HG02623 (cell line): ENCODE data around the gene GLI3.

Experiments used
- ATAC-seq: cut with Tn5 transposase; IDR thresholded peaks from one replicate; pipeline ENCODE4 v1.9.1; 2021; ENCODE audit warnings: moderate library complexity; ENCODE audit not compliant: unreplicated experiment

GLI3 gene

DNA sequence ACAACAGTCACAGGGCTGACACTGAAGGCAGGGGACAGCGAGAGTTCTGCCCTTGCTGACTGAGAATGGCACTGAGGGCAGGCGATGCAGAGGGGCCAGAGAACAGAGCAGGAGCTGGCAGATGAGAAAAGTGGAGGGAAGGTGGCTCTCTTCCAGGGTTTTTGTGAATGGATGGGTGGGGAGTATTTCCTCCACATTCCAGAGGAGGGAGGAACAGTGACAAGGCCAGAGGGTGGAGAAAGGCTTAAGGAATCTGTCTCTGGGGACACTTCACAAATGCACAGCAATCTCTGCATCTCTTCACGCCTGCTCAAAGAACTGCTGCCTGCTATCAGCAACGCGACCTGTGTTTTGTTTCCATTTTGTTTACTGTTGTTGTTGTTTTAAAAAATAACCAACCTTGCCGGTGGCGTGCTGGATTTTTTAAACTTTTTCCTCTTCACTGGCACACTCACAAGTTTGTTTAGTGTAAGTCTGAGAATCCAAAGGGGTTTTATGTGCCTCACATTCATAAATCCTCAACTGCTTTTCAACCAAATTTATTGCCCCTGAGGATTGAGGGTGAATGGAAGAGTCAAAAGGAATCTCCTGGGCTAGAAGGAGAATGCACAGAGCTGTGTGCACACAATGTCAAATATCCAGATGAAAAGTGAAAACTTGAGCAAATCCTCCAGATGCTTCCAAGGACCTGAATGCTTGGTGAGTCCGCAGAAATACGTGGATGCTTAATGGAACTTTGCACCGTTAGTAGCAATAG lies 129.3 kb downstream of the GLI3 start:
- no peak for ATAC-seq

DNA sequence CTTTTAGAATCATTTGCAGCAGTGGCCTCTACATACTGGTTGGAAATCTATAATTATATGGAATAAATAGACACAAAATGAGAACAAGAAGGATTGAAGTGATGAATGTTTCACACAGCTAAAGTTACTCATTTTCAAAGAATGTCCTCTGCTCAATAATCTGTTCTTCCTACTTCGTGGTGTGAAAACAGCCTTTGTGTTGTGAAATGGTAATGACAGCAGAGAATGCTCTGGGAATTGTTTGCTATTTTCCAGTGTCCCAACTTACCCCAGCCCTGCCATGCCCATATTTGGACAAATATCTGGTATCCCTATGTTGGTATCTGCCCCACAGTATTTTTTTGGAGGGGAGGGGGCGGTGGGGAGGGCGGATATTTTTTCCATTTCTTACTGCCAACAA lies 130.4 kb downstream of the GLI3 start:
- no peak for ATAC-seq

DNA sequence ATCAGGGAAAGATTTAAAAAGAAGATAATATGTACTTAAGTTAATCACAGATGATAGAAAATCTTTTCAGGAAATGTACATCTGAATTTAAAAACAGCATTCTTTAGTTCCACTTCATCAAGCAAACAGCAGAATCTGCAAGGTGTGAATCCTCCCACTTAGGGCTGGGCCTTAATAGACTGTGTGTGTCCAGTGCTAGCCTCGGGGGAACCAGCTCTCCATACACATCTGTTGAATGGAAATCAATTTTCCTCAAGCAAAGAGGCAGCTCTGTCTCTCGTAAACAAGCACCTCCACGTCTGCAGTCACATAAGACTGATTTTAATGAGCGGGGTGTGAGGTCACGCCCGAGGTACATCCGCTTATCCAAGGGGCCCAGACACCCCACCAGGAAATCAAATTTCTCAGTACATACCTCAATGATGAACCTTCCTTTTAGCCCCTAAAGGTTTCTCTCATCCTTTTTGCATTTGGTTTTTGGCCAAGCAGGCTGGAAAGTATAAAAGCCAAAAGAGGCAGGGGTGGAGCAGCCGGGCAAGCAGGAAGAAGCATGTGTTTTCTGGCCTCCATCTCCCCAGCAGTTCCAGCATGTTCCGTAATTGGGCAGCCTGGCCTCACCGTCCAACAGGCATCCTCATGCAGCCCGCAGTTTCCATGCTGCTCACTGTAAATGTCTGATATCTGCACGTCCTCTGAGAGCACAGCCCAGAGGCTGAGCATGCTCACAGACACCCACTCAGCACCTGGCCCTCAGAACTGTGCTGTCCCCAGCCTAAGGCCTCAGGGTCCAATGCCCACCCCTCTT lies 131.3 kb downstream of the GLI3 start:
- no peak for ATAC-seq

DNA sequence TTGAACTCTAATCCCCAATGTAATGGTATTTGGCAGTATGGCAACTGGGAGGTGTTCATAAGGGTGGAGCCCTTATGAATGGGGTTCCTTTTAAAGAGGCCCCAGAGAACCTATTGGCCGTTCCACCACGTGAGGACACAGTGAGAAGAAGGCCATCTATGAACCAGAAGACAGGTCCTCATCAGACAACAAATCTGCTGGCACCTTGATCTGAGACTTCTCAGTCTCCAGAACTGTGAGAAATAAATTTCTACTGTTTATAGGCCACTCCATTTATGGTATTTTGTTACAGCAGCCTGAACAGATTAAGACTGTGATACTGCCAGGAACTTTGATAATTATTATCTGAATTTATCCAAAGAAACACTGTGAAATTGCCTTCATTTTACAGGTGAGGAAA lies 132.3 kb downstream of the GLI3 start:
- ATAC-seq: no peak

DNA sequence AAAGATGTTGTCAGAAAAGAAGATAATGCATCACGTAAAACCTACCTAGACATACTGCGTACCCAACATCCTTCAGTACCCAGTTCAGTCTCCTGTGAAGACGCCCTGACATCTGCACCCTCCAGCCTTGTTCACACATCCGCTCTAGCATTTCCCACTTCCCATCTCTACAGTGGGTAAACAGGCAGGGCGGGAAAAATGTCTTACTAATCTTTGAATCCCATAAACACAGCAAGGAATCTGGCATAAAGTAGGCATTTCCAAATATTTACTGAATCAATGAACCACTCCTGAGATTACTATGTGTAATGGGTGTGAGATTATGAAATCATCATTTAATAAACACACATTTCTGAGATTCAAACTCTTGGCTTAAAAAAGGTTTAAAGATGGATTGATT lies 132.8 kb downstream of the GLI3 start:
- no peak for ATAC-seq

DNA sequence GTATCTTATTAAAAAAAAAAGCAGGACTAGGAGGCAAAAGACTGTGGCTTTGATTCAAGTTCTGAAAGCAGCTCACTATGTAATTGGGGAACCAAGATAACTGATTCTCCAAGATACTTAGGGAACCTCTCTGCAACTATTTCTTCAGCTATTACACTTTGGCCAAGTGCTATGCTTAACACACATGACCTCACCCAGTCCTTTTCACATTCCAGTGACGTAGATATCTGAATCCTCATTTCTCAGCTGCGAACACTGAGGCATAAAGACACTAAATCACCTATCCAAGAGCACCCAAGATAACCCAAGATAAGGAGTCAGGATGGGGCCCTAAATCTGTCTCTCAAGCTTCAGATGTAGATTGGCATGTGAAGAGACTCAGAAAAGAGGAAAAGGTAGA lies 133.6 kb downstream of the GLI3 start:
- ATAC-seq: no peak

DNA sequence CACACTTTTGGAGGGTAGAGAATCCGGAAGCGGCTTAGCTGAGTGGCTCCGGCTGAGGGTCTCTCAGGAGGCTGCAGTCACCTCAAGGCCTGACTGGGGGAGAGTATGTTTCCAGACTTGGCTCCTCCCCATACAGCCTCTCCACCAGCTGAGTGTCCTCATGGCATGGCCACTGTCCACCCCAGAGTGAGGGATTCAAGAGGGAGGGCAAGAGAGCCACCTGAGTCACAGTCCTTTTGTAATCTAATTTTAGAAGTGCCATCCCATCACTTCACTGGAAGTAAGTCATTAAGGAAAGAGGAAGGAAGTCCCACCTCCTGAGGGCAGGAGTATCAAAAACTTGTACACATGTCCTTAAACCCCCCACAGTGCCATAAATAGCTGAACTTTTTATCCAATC lies 134.0 kb downstream of the GLI3 start:
- ATAC-seq: no peak

DNA sequence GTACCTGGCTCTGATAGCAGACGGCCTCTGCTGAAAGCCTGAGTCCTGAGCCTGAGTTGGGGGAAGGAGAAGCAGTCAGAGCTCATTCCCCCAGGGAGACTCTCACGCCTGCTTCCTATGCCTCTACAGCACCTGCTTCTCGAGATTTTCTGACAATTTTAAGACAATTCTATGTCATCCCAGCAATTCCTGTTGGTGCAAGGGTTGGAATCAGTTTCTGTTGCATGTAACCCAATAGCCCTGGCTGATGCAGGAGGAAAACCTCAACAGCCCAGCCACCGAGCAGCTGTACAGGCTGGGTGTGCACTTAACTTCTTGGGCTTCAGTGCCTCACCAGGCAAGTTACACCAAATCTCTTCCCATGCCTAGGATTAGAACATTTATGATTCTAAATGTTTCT lies 134.7 kb downstream of the GLI3 start:
- ATAC-seq: no peak

DNA sequence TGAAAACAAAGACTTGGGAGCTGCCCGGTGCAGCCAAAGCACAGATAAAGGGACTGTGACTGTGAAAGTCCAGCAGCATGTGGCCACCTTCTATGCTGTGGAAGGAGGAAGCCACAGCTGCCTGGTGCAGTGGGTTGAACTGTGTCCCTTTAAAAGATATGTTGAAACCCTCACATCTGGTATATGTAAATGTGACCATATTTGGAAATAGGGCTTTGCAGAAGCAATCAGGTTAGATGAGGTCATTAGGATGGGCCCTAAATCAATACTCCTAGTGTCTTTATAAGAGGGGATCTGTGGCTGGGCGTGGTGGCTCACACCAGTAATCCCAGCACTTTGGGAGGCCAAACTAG lies 136.9 kb downstream of the GLI3 start:
- no peak for ATAC-seq

DNA sequence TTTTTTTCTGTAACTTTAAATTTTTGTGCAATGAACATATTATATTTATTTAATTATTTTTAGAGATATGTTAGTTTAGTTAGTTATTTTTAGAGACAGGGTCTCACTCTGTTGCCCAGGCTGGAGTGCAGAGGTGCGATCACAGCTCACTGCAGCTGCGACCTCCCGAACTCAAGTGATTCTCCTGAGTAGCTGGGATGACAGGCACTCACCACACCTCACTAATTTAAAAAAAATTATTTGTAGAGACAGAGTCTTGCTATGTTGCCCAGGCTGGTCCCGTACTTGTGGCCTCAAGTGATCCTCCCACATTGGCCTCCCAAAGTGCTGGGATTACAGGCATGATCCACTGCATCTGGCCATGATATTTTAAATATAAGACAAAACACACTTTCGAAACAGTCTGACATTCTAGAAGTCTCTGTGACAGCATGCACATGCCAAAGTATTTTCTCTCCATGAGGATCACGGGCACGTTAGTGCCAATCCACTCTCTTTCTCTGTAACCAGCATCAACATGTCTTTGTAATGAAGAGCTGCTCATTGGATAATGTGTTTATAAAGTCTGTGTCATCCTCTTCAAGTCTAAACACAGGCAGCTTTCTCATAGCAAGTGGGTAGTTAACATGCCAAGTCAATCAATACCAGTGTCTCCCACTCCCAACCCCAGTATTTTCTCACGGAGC lies 137.4 kb downstream of the GLI3 start:
- ATAC-seq: no peak

DNA sequence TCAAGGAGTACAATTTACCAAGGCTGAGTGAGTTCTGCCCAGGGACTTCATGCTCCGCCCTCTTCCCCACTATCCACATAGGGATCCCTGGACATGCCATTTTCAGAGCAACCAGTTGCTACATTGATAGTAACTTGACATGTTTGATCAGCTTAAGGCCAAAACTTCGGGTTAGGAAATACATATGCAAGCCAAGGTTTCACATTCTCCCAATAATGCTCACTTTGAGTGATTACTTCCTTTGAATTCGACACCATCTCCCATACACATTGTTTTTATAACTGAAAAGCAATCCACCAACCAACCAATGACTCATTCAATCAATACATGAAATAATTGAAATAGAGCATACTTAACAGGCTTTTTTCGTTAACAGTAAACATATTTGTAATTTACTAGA lies 137.9 kb downstream of the GLI3 start:
- no peak for ATAC-seq

DNA sequence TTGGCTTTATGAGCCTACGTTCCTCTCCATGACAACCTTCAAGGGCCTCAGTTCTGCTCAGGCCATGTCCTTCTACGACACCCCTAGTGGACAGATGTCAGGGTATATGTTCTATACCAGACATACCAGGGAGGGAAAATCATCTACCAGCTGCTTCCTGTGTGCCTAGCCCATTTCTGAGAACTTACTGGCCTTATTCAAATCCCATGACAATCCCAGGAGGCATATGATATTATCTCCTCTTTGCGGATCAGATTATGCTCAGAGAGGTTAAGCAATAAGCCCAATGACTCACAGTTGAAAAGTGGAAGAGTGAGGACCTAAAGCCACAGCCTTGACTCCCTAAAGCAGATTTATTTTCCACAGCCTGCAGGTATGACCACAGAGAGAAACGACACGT lies 139.3 kb downstream of the GLI3 start:
- no peak for ATAC-seq

DNA sequence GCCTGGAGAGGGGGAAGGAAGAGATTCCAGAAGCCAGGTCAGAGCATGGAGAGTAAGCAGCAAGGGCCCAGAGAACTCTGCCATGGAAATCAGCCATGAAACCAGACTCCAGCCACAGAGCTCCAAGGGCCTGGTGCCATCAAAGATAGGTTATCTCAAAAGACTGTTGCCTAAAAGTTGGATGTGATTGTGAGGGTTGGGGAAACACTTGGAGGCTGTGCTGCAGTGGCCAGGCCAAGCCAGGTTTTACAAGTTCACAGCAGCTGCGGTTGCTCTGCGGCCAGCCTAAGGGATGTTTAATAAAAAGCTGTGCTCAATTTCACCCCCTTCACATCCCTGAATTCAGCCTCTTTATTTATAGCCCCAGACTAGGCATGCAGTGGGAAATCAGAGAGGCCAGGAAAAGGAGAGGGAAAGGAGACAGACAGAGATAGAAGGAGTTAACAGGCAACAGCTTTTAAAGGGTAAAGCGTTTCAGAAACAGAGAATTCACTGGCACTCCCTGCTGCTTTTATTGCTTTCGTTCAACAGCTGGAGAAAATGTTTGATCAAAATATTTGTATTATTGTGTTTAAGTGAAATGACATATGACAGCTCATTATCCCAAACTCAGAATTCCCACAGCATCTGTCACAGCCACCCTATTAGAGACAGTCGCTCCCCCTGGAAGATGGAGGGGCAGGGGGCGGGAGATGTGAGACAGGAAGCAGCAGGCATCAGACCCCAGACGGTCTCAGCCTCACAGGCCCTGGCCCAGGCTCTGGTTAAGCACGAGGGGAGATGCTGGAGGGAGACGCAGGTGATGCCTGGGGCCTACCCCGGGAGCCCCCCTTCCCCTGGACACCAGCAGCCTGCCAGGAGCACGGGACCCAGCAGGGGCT lies 140.1 kb downstream of the GLI3 start:
- ATAC-seq: no peak

DNA sequence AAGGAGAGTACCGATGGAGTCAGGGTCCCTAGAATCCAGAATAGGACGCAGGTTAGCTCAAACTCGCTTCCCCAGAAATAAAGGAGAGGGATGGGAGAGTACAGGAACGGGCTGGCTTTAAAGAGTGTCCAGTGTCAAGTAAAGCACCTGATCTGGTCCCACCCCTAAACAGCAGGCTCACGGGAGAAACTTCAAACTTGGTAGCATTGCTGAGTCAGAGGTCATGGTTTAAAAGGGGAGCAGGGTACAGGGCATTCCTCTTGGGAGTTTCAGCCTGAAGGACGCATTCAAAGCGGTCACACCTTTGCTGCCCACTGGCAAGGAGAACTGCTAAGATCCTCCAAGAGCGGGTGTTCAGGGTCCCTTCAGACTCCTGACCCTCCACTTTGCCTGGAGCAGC lies 140.7 kb downstream of the GLI3 start:
- ATAC-seq: no peak

DNA sequence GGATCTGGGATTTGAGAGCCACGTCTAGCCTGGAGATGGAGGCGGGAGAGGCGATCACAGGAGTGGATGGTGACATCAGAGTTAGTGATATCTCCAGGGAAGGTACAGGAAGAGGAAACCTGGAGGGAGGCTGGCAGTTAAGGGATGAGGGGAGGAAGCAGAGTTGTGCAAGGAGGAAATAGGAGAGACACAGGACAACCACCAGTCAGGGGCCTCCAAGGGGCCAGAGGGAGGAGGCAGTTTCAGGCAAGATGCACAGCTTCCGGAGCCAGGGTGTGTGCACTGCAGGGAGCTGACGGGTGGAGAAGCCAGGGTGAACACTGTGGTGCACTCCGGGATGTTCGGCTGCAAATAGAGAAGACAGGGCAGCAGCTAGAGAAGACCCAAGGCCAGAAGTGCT lies 141.2 kb downstream of the GLI3 start:
- ATAC-seq: no peak

DNA sequence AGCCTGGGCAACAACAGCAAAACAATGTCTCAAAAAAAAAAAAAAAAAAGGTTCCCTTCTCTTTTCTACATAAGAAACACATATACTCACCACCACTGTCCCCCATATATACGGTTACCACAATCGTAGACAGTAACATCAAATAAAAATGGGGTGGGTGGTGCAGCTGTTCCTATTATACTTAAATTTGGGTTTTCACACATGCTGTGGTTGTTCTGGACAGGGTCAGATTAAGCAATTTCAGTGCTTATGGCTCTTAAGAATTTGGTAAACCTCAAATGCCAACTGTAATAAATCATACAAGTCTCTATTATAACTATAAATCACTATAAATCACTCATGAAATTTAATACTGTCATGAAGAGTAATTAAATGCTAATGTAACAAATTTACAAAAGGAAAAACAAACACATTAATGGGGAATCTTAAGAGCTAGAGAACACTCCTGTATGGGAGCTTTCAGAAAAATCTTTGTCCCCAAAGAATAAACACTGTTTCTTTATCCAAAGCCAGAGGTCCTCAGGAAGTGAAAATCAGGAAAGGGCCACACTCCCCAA lies 143.6 kb downstream of the GLI3 start:
- no peak for ATAC-seq

DNA sequence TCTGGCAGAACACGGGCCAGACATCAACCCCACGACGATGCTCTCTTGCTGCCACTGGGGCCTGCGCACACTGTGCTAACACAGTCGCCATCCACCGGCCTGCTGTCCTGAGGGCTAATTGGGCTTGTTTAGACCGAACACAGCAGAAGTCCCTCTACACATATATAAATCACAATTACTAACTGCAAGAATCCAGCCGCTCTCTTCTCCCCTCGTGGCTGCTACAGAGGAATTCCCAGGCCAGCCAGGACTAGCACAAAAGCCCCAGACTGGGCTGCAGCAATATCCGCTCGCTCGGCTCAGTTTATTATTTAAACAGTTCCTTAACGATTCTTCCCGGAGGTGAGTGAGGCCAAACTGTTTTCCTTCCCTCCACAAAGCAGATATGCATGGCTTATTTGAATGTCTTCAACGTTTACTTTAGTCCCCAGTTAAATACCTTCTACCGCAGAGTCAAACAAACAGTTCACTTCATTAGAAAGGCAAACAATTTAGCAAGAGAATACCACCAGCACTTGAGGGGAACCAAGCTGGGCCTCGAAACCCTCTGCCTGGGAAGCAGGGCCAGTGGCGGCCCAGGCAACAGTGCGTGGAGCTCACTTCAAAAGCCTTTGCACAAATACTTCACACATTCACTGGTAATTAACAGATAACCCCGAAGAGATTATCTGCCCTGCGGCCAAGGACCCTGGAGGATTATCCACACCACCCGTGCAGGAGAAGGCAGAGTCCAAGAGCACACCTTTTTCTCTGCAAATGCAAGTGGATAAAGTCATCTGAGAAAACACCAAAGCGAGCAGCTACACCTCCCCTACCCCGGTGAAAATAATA lies 145.3 kb downstream of the GLI3 start:
- no peak for ATAC-seq

DNA sequence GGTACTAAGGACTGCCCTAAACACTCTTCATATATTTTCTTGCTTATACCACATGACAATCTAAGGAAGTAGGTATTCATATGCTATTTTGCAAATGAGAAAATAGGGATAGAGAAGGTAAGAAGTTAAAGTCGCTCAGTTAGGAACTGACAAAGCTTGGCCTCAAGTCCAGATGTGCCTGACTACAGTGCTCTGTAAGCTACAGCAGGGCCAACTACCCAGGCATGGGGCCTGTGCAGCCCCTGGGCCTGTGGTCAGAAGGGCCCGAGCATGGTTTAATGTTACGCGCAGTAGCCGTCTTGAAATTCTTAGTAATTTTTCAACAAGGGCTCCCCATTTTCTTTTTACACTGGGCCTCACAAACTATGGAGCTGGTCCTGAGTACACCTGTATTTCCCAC lies 146.2 kb downstream of the GLI3 start:
- ATAC-seq: no peak

DNA sequence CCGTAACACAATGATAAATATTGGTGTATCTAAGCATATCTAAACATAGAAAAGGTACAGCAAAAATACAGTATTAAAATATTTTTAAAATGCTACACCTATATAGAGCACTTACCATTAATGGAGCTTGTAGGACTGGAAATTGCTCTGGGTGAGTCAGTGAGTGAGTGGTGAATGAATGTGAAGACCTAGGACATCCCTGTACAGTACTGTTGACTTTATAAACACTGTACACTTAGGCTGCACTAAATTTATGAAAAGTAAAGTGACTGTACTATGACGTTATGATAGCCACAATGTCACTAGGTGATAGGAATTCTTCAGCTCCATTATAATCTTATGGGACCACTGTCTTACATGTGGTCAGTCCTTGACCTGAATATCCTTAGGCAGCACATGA lies 147.0 kb downstream of the GLI3 start:
- ATAC-seq: no peak

DNA sequence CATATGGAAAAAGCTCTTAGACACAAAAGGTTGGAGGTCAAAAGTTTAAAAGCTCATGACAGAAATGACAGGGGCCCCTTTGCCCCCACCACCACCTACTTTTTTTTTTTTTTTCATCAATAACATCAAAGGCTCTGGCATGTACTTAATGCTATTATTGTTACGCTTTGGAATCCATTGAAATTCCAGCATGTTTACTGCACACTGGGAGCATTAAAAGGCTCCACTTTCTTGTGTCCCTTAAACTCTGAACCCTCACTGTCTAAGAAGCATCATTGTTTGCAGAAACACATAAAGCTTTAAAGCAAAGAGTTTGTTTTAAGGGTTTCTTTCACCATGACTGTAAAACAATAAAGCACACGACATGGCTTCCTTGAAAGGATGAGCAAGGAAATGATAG lies 149.4 kb downstream of the GLI3 start:
- ATAC-seq: no peak
